K562 treated with DMSO at 1 percent for 24 hours (cell line): Measurements from ENCODE around the gene SPATS2. TPM values are rescaled to one million over a fixed set of nuclear protein-coding genes. Genes with fewer than 3 reads are reported as not detected.

Experiments used
- total RNA-seq: library from RNA; unstranded; fragments of 300-600 nt; gene quantifications from 2 replicates; pipeline ENCODE4 v1.2.3, GENCODE V29; 2022; ENCODE audit warnings: low read depth; ENCODE audit not compliant: insufficient read depth

Gene SPATS2
- 16.0 and 22.0 TPM in 2 replicates for total RNA-seq

GRCh38 chr12:49367381-49368239 is at the start of gene SPATS2:
TSS of gene SPATS2 (plus strand) at chr12:49367462. CDS start at chr12:49461013, 93,551 bp downstream.

DNA sequence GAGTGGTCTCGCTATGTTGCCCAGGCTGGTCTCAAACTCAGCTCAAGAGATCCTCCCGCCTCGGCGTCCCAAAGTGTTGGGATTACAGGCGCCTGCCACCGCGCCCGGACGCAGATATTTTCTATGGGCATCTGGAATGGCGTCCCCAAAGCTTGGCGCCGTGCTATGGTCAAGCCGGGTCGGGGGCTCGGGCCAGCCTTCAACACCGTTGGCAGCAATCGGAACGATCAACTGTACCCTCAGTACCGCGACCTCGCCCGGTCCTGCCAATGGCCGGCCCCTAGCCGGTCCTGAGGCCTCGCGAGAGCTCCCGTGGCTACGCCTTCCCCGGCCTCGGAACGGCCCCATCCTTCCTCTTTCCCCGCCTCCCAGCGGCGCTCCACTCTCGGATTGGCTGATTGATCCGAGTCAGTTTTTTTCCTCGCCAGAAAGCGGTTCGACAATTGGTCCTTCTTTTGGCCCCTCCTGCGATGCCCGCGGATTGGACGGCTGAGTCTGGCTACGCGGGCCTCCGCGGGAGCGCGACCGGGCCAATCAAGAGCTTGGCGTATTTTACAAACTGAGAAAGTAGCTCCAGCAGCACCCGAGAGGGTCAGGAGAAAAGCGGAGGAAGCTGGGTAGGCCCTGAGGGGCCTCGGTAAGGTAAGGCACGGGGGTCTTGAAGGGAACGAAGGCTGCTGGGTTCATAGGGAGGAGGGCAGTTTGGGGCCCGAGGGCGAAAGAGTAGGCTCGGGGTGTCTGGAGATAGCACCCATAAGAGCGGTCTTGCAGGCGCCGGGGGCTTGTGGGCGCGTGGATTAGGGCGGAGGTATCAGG is 44.3 kb upstream of the SPATS2 start, which contains the start of gene TROAP:
TSS of gene TROAP (plus strand) at position 548 of the 816 bp plus-strand sequence. CDS start 354 bp downstream, outside the sequence.

DNA sequence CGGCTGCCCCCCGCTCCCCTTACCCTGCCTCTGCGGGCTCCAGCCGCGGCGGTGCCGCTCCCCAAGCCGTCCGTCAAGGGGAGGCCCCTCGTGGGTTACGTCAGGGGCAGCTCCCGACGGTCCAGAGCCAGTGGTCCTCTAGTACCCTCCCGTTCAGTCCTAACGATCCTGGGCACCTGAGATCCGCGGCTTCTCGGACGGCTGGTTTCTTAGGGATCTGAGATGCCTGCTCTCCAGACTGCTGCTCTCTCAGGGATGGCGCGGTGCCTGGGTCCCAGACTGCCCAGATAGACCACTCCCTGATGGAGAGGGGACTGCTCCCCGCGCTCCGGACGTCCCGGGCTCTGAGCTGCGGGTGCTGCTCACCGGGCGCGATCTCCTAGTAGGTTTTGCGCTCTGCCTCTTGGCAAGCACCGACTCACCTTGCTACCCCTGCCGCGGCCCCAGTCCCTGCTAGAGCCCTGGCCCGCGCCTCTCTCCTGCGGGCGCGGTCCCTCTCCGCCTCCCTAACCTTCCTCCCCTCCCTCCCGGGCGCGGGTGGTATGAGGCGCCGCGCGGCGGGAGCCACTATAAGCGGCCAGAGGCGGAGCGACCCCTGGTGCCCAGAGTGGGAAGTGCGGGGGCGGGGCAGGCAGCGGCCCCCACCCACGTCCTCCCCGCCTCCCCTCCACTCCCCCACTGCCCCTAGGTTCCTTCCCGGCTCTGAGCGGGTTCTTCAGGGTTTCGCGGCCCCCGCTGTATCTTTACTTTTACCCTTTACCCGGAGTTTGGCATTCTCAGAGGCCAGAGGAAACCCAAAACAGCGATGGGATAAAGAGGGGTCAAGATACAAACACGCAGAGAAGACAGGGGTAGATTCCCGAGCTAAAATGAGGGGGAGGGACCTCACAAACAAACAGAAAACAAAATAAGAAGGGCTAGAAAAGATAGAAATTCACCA is 30.3 kb upstream of the SPATS2 start, which contains the start of gene C1QL4:
TSS of gene C1QL4 (minus strand) at position 544 of the 940 bp plus-strand sequence. CDS start 711 bp downstream, outside the sequence.

DNA sequence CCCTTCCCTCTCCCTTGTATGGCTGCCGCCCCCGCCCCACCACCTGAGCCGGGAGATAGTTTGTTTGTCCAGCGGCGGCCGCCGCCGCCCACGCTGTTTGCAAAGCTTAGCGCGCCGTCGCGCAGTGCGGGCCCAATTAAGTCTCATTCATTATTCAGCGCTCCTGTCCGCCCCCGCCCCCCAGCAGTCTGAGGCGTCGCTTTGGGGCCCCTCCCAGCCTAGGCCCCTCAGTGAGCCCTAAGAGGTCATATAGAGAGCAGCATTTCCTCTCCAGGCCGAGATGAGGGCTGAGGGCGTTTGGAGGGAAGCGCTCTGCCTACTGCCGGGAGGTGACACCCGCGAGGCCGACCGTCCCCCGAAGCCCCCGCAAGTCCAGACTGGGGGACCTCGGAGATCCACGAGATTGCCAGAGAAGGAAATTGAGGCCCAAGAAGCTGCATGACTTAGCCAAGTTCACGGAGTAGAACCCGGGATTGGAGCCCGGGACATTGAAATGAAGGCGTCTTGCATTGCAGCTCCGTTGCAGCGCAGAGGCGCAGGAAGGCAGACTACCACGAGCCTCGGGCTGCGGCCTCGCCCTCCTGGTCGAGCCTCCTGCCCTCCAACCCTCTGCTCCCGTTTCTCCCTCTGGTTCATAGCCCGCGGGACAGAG is 20.5 kb upstream of the SPATS2 start, which contains the start of gene DNAJC22:
TSS of gene DNAJC22 (plus strand) at position 230 of the 652 bp plus-strand sequence. CDS start 1,985 bp downstream, outside the sequence.

GRCh38 chr12:49538510-49539403 is 171.5 kb downstream of the SPATS2 start, which contains the start of gene KCNH3:
TSS of gene KCNH3 (plus strand) at chr12:49539030. CDS start at chr12:49539417, 387 bp downstream.

DNA sequence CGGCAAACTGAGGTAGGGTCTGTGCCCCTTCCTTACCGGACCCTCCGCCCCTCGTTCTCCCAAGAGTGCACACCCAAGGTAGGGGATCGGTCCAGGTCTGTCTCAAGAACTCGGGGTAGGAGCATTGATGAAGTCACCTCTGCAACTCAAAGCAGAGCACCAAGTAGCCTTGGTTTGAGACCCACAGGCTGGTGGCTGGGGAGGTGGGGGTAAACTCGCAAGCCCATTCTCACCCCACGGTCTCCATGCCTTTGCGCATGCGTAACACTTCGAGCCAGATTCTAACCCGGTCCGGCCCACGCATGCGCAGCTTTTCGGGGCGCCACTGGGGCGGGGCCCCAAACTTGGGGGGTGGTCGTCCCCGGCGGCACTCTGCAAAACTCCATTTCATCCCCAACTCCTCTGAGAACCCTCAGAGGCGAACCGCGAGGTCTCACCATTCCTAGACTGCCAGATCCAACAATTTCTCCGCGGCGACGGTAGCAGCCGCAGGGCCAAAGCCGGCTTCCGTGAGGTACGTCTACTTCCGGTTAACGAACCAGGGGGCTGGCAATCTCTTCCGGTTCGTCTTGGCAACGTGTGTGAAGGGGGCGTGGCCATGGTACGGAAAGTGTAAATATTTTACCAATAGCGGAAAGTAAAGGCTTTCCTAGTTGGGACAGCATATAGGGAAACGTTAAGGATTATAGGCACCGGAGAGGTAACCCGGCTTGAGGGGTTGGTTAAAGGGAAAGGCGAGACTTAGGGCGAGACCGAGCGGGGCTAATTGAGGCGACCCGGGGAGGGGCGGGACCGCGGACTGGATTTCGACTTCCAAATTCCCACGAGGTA is 200.6 kb downstream of the SPATS2 start, which contains the start of gene MCRS1:
TSS of gene MCRS1 (minus strand) at position 532 of the 831 bp plus-strand sequence. CDS start 1,411 bp downstream, outside the sequence.

Other genes with a start within 250 kb of the SPATS2 start
- gene TUBA1B, start 236.1 kb upstream of the SPATS2 start, total RNA-seq = 2,823 and 2,914 TPM in 2 replicates
- gene TUBA1A, start 178.4 kb upstream of the SPATS2 start, total RNA-seq = 60.6 and 68.2 TPM in 2 replicates
- 849 and 868 TPM in 2 replicates for gene TUBA1C, start 102.4 kb upstream of the SPATS2 start, total RNA-seq
- 1.8 and 2.6 TPM in 2 replicates for gene PRPH, start 72.3 kb upstream of the SPATS2 start, total RNA-seq
- 66.6 and 80.7 TPM in 2 replicates for gene TROAP, start 44.2 kb upstream of the SPATS2 start, total RNA-seq
- gene C1QL4, start 30.3 kb upstream of the SPATS2 start, total RNA-seq = 3.1 and 4.9 TPM in 2 replicates
- 0.14 and 0.50 TPM in 2 replicates for gene DNAJC22, start 20.6 kb upstream of the SPATS2 start, total RNA-seq
- 0.20 and 0.25 TPM in 2 replicates for gene KCNH3, start 171.6 kb downstream of the SPATS2 start, total RNA-seq
- 68.7 and 79.5 TPM in 2 replicates for gene MCRS1, start 200.7 kb downstream of the SPATS2 start, total RNA-seq
- 0.21 and 0.42 TPM in 2 replicates for gene FAM186B, start 238.2 kb downstream of the SPATS2 start, total RNA-seq